H1 (cell line): ENCODE results near the gene ZNF24. TPM values are rescaled to one million over a fixed set of nuclear protein-coding genes. Genes with fewer than 3 reads are reported as not detected.

Source experiments
- CTCF ChIA-PET: fragments of 300-600 bp; sonication (Branson Sonifier 250); formaldehyde crosslinking; loops from one replicate; lab custom pipeline; 2021; ENCODE audit not compliant: partially characterized antibody; lab: Charles Lee
- POLR2A ChIA-PET: fragments of 300-600 bp; sonication (Branson Sonifier 250); formaldehyde crosslinking; loops from one replicate; lab custom pipeline; 2021; ENCODE audit warnings: inconsistent platforms; ENCODE audit not compliant: partially characterized antibody; lab: Charles Lee
- DNase-seq, 2 experiments: peaks; one replicate each; pipeline versions ENCODE4 v3.0.0 to v3.0.0-alpha.2; 2010 to 2022; ENCODE audit warnings: low spot score in 2 of 2, low read depth in 1 of 2, mixed read lengths in 1 of 2
- FAIRE-seq: peaks from 2 replicates; lab custom pipeline; 2011; peaks lifted over from hg19 to GRCh38; lab: Jason Lieb, UNC
- H2AFZ ChIP-seq: 2 replicates; pipeline ENCODE4 v1.8.1; 2012; ENCODE audit warnings: low read length, inconsistent platforms
- H2AK5ac ChIP-seq: 2 replicates; pipeline ENCODE4 v1.6.1; 2013; ENCODE audit warnings: low read depth, low read length
- H2BK120ac ChIP-seq: replicated peaks from 2 replicates; pipeline ENCODE3; 2013; ENCODE audit warnings: low read depth, low read length, inconsistent platforms
- H2BK12ac ChIP-seq: 2 replicates; pipeline ENCODE4 v1.6.1; 2013; ENCODE audit warnings: low read depth, low read length
- H2BK15ac ChIP-seq: 2 replicates; pipeline ENCODE4 v1.6.1; 2013; ENCODE audit warnings: low read length
- H2BK20ac ChIP-seq: 2 replicates; pipeline ENCODE4 v1.6.1; 2013; ENCODE audit warnings: low read length
- H2BK5ac ChIP-seq: 2 replicates; pipeline ENCODE4 v1.6.1; 2013; ENCODE audit warnings: low read depth, low read length
- H3K14ac ChIP-seq: 2 replicates; pipeline ENCODE4 v1.6.1; 2013; ENCODE audit warnings: inconsistent platforms; ENCODE audit not compliant: insufficient read length
- H3K18ac ChIP-seq: 2 replicates; pipeline ENCODE4 v1.6.1; 2013; ENCODE audit warnings: low read length; ENCODE audit errors: extremely low read depth
- H3K23ac ChIP-seq: 2 replicates; pipeline ENCODE4 v1.6.1; 2013; ENCODE audit warnings: inconsistent platforms; ENCODE audit not compliant: insufficient read length
- H3K23me2 ChIP-seq: 2 replicates; pipeline ENCODE4 v1.6.1; 2013; ENCODE audit warnings: low read depth, low read length
- H3K27ac ChIP-seq: 2 replicates; pipeline ENCODE4 v1.6.1; 2011; ENCODE audit warnings: low read depth, low read length, inconsistent platforms
- H3K27me3 ChIP-seq, 4 experiments: replicated peaks in 1 of 4; 1 replicate in 1 of 4; 2 replicates in 3 of 4; pipeline versions ENCODE4 v1.6.1 to v1.8.1; 2011 to 2013; ENCODE audit warnings: low read length in 3 of 4, mild to moderate bottlenecking in 3 of 4, inconsistent platforms in 2 of 4, mixed read lengths in 2 of 4, moderate library complexity in 1 of 4; ENCODE audit not compliant: control insufficient read depth in 3 of 4, insufficient read depth in 3 of 4; ENCODE audit errors: extremely low read depth in 1 of 4
- H3K36me3 ChIP-seq, 4 experiments: 2 replicates each; pipeline versions ENCODE4 v1.6.1 to v1.8.1; 2011 to 2013; ENCODE audit warnings: mild to moderate bottlenecking in 4 of 4, low read length in 3 of 4, moderate library complexity in 2 of 4, control low read depth in 1 of 4, inconsistent platforms in 1 of 4; ENCODE audit not compliant: insufficient read depth in 4 of 4, control insufficient read depth in 2 of 4
- H3K4ac ChIP-seq: replicated peaks from 2 replicates; pipeline ENCODE3; 2013; ENCODE audit warnings: low read length, low read depth, mixed read lengths, inconsistent platforms; ENCODE audit not compliant: insufficient read length
- H3K4me1 ChIP-seq, 4 experiments: replicated peaks in 1 of 4; 1 replicate in 1 of 4; 2 replicates in 3 of 4; pipeline versions ENCODE4 v1.6.1 to v1.8.1; 2011 to 2013; ENCODE audit warnings: low read length in 3 of 4, inconsistent platforms in 2 of 4, mixed read lengths in 1 of 4; ENCODE audit not compliant: insufficient read depth in 4 of 4, control insufficient read depth in 3 of 4
- H3K4me2 ChIP-seq, 2 experiments: 2 replicates each; pipeline versions ENCODE4 v1.6.1 to v1.8.1; 2011 to 2013; ENCODE audit warnings: low read depth in 2 of 2, low read length in 2 of 2, control low read depth in 1 of 2, inconsistent platforms in 1 of 2, mild to moderate bottlenecking in 1 of 2; ENCODE audit not compliant: insufficient read depth in 1 of 2
- H3K4me3 ChIP-seq, 4 experiments: fragments of 200-600, 300-600 bp in 1 of 4; sonication (generic), shearing (Covaris generic), sonication (Bioruptor Twin) in 1 of 4; 2 replicates each; pipeline versions ENCODE4 v1.5.1 to v1.8.1; 2011 to 2016; ENCODE audit warnings: low read length in 4 of 4, low read depth in 3 of 4, control low read depth in 2 of 4, inconsistent platforms in 2 of 4, mild to moderate bottlenecking in 2 of 4, mixed read lengths in 1 of 4, moderate library complexity in 1 of 4; ENCODE audit not compliant: insufficient read depth in 2 of 4; ENCODE audit errors: extremely low read depth in 1 of 4
- H3K56ac ChIP-seq: replicated peaks from 2 replicates; pipeline ENCODE3; 2013; ENCODE audit warnings: low read depth, mild to moderate bottlenecking, mixed read lengths, low read length, inconsistent platforms; ENCODE audit not compliant: insufficient read length
- H3K79me1 ChIP-seq: 2 replicates; pipeline ENCODE4 v1.6.1; 2013; ENCODE audit warnings: low read depth, low read length, control low read depth
- H3K79me2 ChIP-seq, 2 experiments: 2 replicates each; pipeline versions ENCODE4 v1.6.1 to v1.8.1; 2012 to 2013; ENCODE audit warnings: low read length in 2 of 2, mild to moderate bottlenecking in 2 of 2, inconsistent platforms in 1 of 2; ENCODE audit not compliant: insufficient read depth in 2 of 2, control insufficient read depth in 1 of 2
- H3K9ac ChIP-seq, 4 experiments: replicated peaks in 1 of 4; 1 replicate in 1 of 4; 2 replicates in 3 of 4; pipeline versions ENCODE4 v1.6.1 to v1.8.1; 2011 to 2013; ENCODE audit warnings: low read depth in 3 of 4, low read length in 3 of 4, control low read depth in 2 of 4, mild to moderate bottlenecking in 2 of 4, moderate library complexity in 2 of 4, inconsistent platforms in 1 of 4; ENCODE audit errors: extremely low read depth in 1 of 4
- H3K9me3 ChIP-seq, 2 experiments: 2 replicates each; pipeline versions ENCODE4 v1.6.1 to v1.8.1; 2012 to 2013; ENCODE audit warnings: mild to moderate bottlenecking in 2 of 2, moderate library complexity in 2 of 2, control low read depth in 1 of 2, inconsistent platforms in 1 of 2, low read depth in 1 of 2, low read length in 1 of 2, mixed read lengths in 1 of 2; ENCODE audit not compliant: insufficient read depth in 2 of 2
- H4K20me1 ChIP-seq, 2 experiments: replicated peaks in 1 of 2; 2 replicates each; pipeline versions ENCODE3 to v1.8.1; 2011 to 2013; ENCODE audit warnings: inconsistent platforms in 2 of 2, low read length in 2 of 2, mild to moderate bottlenecking in 1 of 2; ENCODE audit not compliant: insufficient read depth in 2 of 2, control insufficient read depth in 1 of 2
- H4K5ac ChIP-seq: 2 replicates; pipeline ENCODE4 v1.6.1; 2013; ENCODE audit warnings: low read length, low read depth, mixed read lengths, inconsistent platforms; ENCODE audit not compliant: insufficient read length
- H4K8ac ChIP-seq: 2 replicates; pipeline ENCODE4 v1.8.0; 2013; ENCODE audit warnings: mild to moderate bottlenecking, moderate library complexity, low read length, inconsistent platforms; ENCODE audit not compliant: insufficient read depth; ENCODE audit errors: extremely low read depth
- H4K91ac ChIP-seq: replicated peaks from 2 replicates; pipeline ENCODE3; 2013; ENCODE audit warnings: low read length, mixed read lengths, inconsistent platforms; ENCODE audit not compliant: insufficient read length
- ATF2 ChIP-seq: IDR thresholded peaks from 2 replicates; pipeline ENCODE4 v1.6.1; 2012; ENCODE audit warnings: low read length, inconsistent platforms
- CREB1 ChIP-seq: IDR thresholded peaks from 2 replicates; pipeline ENCODE4 v1.6.1; 2012; ENCODE audit warnings: inconsistent platforms
- JUN ChIP-seq: IDR thresholded peaks from 2 replicates; pipeline ENCODE4 v1.6.1; 2011; ENCODE audit warnings: low read depth, mild to moderate bottlenecking, improper control_type of control experiment, low read length
- JUND ChIP-seq: IDR thresholded peaks from 2 replicates; pipeline ENCODE4 v1.6.1; 2011; ENCODE audit warnings: mild to moderate bottlenecking, improper control_type of control experiment, low read length
- MAFK ChIP-seq: IDR thresholded peaks from 2 replicates; pipeline ENCODE4 v1.6.1; 2012; ENCODE audit warnings: low read depth, mild to moderate bottlenecking, improper control_type of control experiment, low read length
- NRF1 ChIP-seq: IDR thresholded peaks from 2 replicates; pipeline ENCODE4 v1.6.1; 2011; ENCODE audit warnings: mild to moderate bottlenecking, low read depth, low read length, improper control_type of control experiment
- PHF8 ChIP-seq: fragments of 200-600 bp; sonication (generic); conservative IDR thresholded peaks from 2 replicates; pipeline ENCODE4 v1.7.1; 2012; ENCODE audit warnings: low read depth, mild to moderate bottlenecking, inconsistent platforms, low read length, moderate library complexity
- SIN3A ChIP-seq, 2 experiments: IDR thresholded peaks in 1 of 2; conservative IDR thresholded peaks in 1 of 2; 2 replicates each; pipeline ENCODE4 v1.6.1; 2011 to 2012; ENCODE audit warnings: low read length in 2 of 2, improper control_type of control experiment in 1 of 2, low read depth in 1 of 2, mild to moderate bottlenecking in 1 of 2
- SIX5 ChIP-seq: IDR thresholded peaks from 2 replicates; pipeline ENCODE4 v1.6.1; 2011; ENCODE audit warnings: mild to moderate bottlenecking, low read depth, low read length
- SP1 ChIP-seq: IDR thresholded peaks from 2 replicates; pipeline ENCODE4 v1.6.1; 2011; ENCODE audit warnings: low read depth, low read length
- SUZ12 ChIP-seq: fragments of 200-600 bp; sonication (generic); IDR thresholded peaks from 2 replicates; pipeline ENCODE4 v1.6.1; 2012; ENCODE audit warnings: mild to moderate bottlenecking, inconsistent platforms, low read length, moderate library complexity, mixed read lengths
- TCF12 ChIP-seq: IDR thresholded peaks from 2 replicates; pipeline ENCODE4 v1.6.1; 2011; ENCODE audit warnings: low read depth, mild to moderate bottlenecking, low read length
- WGBS, 2 experiments: shearing (Covaris generic) in 1 of 2; methylation state at CpG; one replicate each; pipeline versions ENCODE4 v1.1.6 to v1.1.7; 2013 to 2015; ENCODE audit warnings: low lambda C conversion rate in 2 of 2, mixed read lengths in 2 of 2, inconsistent platforms in 1 of 2, low coverage in 1 of 2, missing lambda C conversion rate in 1 of 2; ENCODE audit not compliant: insufficient replicate concordance in 2 of 2, insufficient coverage in 1 of 2, insufficient read length in 1 of 2; ENCODE audit errors: extremely low coverage in 1 of 2, missing lambda C conversion rate in 1 of 2; 5-methylcytosine and 5-hydroxymethylcytosine counted together
- polyA plus RNA-seq, 7 experiments: library from polyadenylated mRNA; depleted of rRNA in 3 of 7; stranded (reverse) in 5 of 7; unstranded in 2 of 7; fragments of >200 nt in 5 of 7; fragments of 200-250 nt in 2 of 7; gene quantifications; 1 replicate in 5 of 7; 2 replicates in 1 of 7; 4 replicates in 1 of 7; pipeline versions ENCODE4 v1.2.1 to v1.2.3, GENCODE V29; 2011 to 2013; ENCODE audit warnings: missing spikeins in 2 of 7, mixed read lengths in 2 of 7
- total RNA-seq: library from RNA; stranded (reverse); fragmentation: NEBNext Ultra II Directional; extraction: Animal tissue kit (Norgen Biotek cat#: 25700); gene quantifications from 2 replicates; pipeline ENCODE4 v1.2.1, GENCODE V29; 2021

Gene ZNF24
- total and polyA plus RNA-seq, 2 of the 8 experiments (the other 6 are each of a cell fraction or from before 2014, with no cell fraction given): 12.5 to 56.9 TPM

GRCh38 chr18:35282353-35282752, 61.9 kb downstream of the ZNF24 start:
- Histone ChIP-seq H4K5ac (no peak overlapping the region), H3K36me3 (peaks cover 0 to 14% (median 5%) of the 10 kb centered on the region in 4 experiments; a peak in 5 of 8 replicates), H3K23me2 (no peaks in the 10 kb centered on the region), H4K8ac (no peak overlapping the region), H3K4me1 (no peaks in the 10 kb centered on the region), H4K20me1 (no peaks in the 10 kb centered on the region), H3K18ac (no peak overlapping the region), H2BK20ac (no peak overlapping the region), H3K56ac (no peak overlapping the region), H2AFZ (no peak overlapping the region), H2BK120ac (no peak overlapping the region), H3K9me3 (peaks cover 29% of the 10 kb centered on the region in 2 experiments), H3K27ac (no peak overlapping the region), H3K9ac (no peak overlapping the region), H3K4me3 (no peak overlapping the region), H2AK5ac (no peak overlapping the region), H2BK15ac (no peak overlapping the region), H4K91ac (no peak overlapping the region), H3K27me3 (no peaks in the 10 kb centered on the region), H3K23ac (no peak overlapping the region), H3K79me1 (peaks cover 7% of the 10 kb centered on the region), H2BK5ac (no peak overlapping the region), H3K14ac (no peak overlapping the region), H3K4ac (no peak overlapping the region), H2BK12ac (no peak overlapping the region), H3K4me2 (no peak overlapping the region), H3K79me2 (peaks cover 0 to 13% of the 10 kb centered on the region in 2 experiments; a peak in 2 of 4 replicates)
- 85% methylated on average over 1 of the region's 1 CpG; no CpG with 5 or more reads in 1 of the 2 experiments for WGBS, 2 experiments
- ChIA-PET POLR2A (interaction anchor here (0.6 kb wide), 1 partner anchor 60 kb away, joined by 3 read pairs; no protein-coding TSS in a partner anchor), CTCF (interaction anchor here (1.1 kb wide), 1 partner anchor 20 kb away, joined by 3 read pairs; no protein-coding TSS in a partner anchor)
- FAIRE-seq (no peak), DNase-seq (no peak)
- TF ChIP-seq SP1: no peak
- TF ChIP-seq SUZ12: no peak
- TF ChIP-seq SIN3A (conservative IDR thresholded peaks at IDR 0.05 in 1 of 2, IDR thresholded peaks at IDR 0.05 in 1 of 2; ENCODE audit: low read depth in 1 of 2, low read length in 2 of 2): no peak
- TF ChIP-seq JUN: no peak
- no peak for TF ChIP-seq SIX5
- no peak for TF ChIP-seq ATF2
- TF ChIP-seq MAFK: no peak
- no peak for TF ChIP-seq NRF1
- TF ChIP-seq PHF8: no peak
- no peak for TF ChIP-seq JUND
- no peak for TF ChIP-seq CREB1
- TF ChIP-seq TCF12: no peak
